A673 (cell line): Measurements from ENCODE around the gene POU3F4. TPM values are rescaled to one million over a fixed set of nuclear protein-coding genes. Genes with fewer than 3 reads are reported as not detected.

Experiments used
- BruUV-seq: library from RNA; stranded (reverse); fragments of 400-500 nt; replicated peaks from 2 replicates; lab custom pipeline; 2021; lab: Mats Ljungman, UMichigan
- CTCF ChIA-PET: fragments of 300-600 bp; sonication (Branson Sonifier 250); formaldehyde crosslinking; loops from one replicate; lab custom pipeline; 2022; ENCODE audit warnings: antibody characterized with exemption; lab: Charles Lee
- POLR2A ChIA-PET: fragments of 300-600 bp; sonication (Branson Sonifier 250); formaldehyde crosslinking; loops from one replicate; lab custom pipeline; 2022; ENCODE audit warnings: antibody characterized with exemption; ENCODE audit not compliant: low non-redundant PET; lab: Charles Lee
- DNase-seq: peaks from one replicate; pipeline ENCODE4 v3.0.0-alpha.2; 2015; ENCODE audit warnings: low spot score
- H3K27ac ChIP-seq: fragments of 200-600 bp; sonication (generic); 2 replicates; pipeline ENCODE4 v1.5.1; 2016; ENCODE audit warnings: mixed run types, low read depth, mild to moderate bottlenecking, mixed read lengths, antibody characterized with exemption, low read length; ENCODE audit not compliant: poor library complexity, severe bottlenecking
- H3K27me3 ChIP-seq: fragments of 200-600 bp; sonication (generic); replicated peaks from 2 replicates; pipeline ENCODE4 v1.6.1; 2017; ENCODE audit warnings: mixed run types, low read depth, mild to moderate bottlenecking, mixed read lengths, antibody characterized with exemption, low read length; ENCODE audit not compliant: insufficient read depth, poor library complexity
- H3K36me3 ChIP-seq: fragments of 200-600 bp; sonication (generic); 2 replicates; pipeline ENCODE4 v1.6.1; 2016; ENCODE audit warnings: mixed run types, mild to moderate bottlenecking, mixed read lengths, antibody characterized with exemption, low read length; ENCODE audit not compliant: insufficient read depth, poor library complexity, severe bottlenecking
- H3K4me1 ChIP-seq: fragments of 200-600 bp; sonication (generic); 2 replicates; pipeline ENCODE4 v1.6.1; 2017; ENCODE audit warnings: mixed run types, mild to moderate bottlenecking, mixed read lengths, antibody characterized with exemption, low read length; ENCODE audit not compliant: insufficient read depth, poor library complexity, severe bottlenecking
- H3K4me3 ChIP-seq: fragments of 200-600 bp; sonication (generic); 2 replicates; pipeline ENCODE4 v1.5.1; 2016; ENCODE audit warnings: low read depth, mixed run types, mild to moderate bottlenecking, mixed read lengths, low read length; ENCODE audit not compliant: poor library complexity, severe bottlenecking
- H3K9me3 ChIP-seq: fragments of 200-600 bp; sonication (generic); 2 replicates; pipeline ENCODE4 v1.6.1; 2016; ENCODE audit warnings: mixed run types, low read depth, mild to moderate bottlenecking, mixed read lengths, antibody characterized with exemption, low read length; ENCODE audit not compliant: poor library complexity, severe bottlenecking
- CTCF ChIP-seq: fragments of 300-800, 200-600 bp; sonication (generic); conservative IDR thresholded peaks from 2 replicates; pipeline ENCODE4 v1.5.1; 2017; ENCODE audit warnings: low read depth, mild to moderate bottlenecking, antibody characterized with exemption, low read length, moderate library complexity, mixed read lengths
- EZH2 ChIP-seq: fragments of 200-600 bp; sonication (generic); IDR thresholded peaks from 2 replicates; pipeline ENCODE4 v1.6.1; 2017; ENCODE audit warnings: borderline replicate concordance, low read depth, mild to moderate bottlenecking, mixed read lengths, antibody characterized with exemption, low read length; ENCODE audit not compliant: poor library complexity, severe bottlenecking
- intact Hi-C: fragments of 100-400 bp; cut with micrococcal nuclease; formaldehyde crosslinking; loops from one replicate; pipeline ENCODE4 v1.10.0; 2022; ENCODE audit not compliant: unreplicated experiment
- total RNA-seq: library from RNA; stranded (reverse); gene quantifications from 2 replicates; pipeline ENCODE4 v1.2.3, GENCODE V29; 2021

The POU3F4 gene
- total RNA-seq, 1 experiment from 2014 or later: not detected

- DNase-seq: no peak
- Histone ChIP-seq H3K4me1 (no peaks in the 10 kb centered on the region), H3K9me3 (peaks cover 6% of the 10 kb centered on the region), H3K27ac (no peak overlapping the region), H3K4me3 (no peak overlapping the region), H3K27me3 (peaks cover 5% of the 10 kb centered on the region), H3K36me3 (no peaks in the 10 kb centered on the region)
- CTCF ChIA-PET: no interaction called here
- TF ChIP-seq CTCF (no peak), EZH2 (no peak)
- no TSS peak for BruUV-seq
- intact Hi-C loops: no loop called here
- POLR2A ChIA-PET: no interaction called here
Measured at GRCh38 chrX:83508526-83509253, 600 bp downstream of the POU3F4 start.

DNA sequence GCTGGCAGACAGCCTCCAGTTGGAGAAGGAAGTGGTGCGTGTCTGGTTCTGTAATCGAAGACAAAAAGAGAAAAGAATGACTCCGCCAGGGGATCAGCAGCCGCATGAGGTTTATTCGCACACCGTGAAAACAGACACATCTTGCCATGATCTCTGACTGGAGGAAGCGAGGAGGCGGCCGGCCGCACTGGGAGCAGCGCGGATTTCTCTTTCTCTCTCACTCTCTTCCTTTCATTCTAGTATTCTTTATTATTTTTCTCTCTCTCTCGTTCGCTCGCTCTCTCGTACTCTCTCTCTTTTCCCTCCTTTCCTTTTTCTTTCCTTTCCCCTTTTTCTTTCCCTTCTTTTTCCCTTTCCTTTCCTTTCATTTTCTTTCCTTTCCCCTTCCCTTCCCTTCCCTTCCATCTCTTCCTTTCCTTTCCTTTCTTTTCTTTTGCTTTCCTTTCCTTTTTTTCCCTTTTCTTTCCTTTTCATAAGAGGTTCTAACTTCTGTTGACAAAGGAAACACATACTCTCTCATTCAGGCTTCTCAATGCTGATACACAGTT is 1.2 kb downstream of the POU3F4 start:
- no TSS peak for BruUV-seq
- no peak overlapping the region for H3K4me3 ChIP-seq
- no peak for TF ChIP-seq CTCF
- no peak for TF ChIP-seq EZH2
- ChIA-PET POLR2A (no interaction called here), CTCF (no interaction called here)
- no peak overlapping the region for H3K27ac ChIP-seq
- H3K9me3 ChIP-seq: peaks cover 6% of the 10 kb centered on the region
- intact Hi-C loops: no loop called here
- H3K27me3 ChIP-seq: peaks cover 5% of the 10 kb centered on the region
- no peak for DNase-seq
- H3K36me3 ChIP-seq: no peaks in the 10 kb centered on the region
- no peaks in the 10 kb centered on the region for H3K4me1 ChIP-seq

DNA sequence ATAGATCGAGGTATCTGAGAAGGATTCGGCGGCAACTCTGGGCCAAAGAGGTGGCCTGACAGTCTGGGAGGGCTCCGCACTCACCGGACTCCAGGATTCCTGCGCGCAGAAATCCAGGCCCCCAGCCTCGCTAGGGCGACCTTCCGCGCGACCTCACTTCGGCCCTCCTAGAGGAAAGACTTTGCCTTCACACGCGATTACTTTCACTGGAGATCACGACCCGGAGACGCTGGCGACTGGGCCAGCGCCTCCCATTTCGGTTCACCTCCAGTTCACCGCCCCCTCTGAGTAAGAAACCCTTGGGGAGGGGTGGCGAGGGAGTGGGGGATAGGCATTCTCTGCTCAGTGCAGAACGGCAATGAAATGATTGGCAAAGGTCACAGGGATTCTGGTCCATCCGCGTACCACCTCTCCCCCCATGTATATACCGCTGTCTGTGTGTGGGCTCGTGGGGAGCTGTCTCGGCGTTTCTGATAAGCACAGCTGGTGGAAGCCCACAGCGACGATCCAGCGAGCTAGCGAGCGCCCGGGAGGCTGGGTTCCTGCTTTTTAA is 2.5 kb downstream of the POU3F4 start:
- Histone ChIP-seq H3K9me3 (peaks cover 6% of the 10 kb centered on the region), H3K27ac (no peak overlapping the region)
- intact Hi-C loops: no loop called here

More for the DNA sequence above, 2.5 kb downstream of the POU3F4 start:
- BruUV-seq: no TSS peak
- no peak for TF ChIP-seq CTCF
- TF ChIP-seq EZH2: no peak
- CTCF ChIA-PET: no interaction called here
- POLR2A ChIA-PET: no interaction called here
- Histone ChIP-seq H3K4me1 (no peaks in the 10 kb centered on the region), H3K4me3 (no peak overlapping the region), H3K36me3 (no peaks in the 10 kb centered on the region), H3K27me3 (peaks cover 5% of the 10 kb centered on the region)
- no peak for DNase-seq
